ENCODE results near the gene NHLRC1. TPM values are rescaled to one million over a fixed set of nuclear protein-coding genes. Genes with fewer than 3 reads are reported as not detected.
A peak's percentile ranks its signal among the peaks of the same experiment; 100 is the strongest.

Gene NHLRC1
- total RNA-seq, 1 donor = 3.0 TPM

DNA sequence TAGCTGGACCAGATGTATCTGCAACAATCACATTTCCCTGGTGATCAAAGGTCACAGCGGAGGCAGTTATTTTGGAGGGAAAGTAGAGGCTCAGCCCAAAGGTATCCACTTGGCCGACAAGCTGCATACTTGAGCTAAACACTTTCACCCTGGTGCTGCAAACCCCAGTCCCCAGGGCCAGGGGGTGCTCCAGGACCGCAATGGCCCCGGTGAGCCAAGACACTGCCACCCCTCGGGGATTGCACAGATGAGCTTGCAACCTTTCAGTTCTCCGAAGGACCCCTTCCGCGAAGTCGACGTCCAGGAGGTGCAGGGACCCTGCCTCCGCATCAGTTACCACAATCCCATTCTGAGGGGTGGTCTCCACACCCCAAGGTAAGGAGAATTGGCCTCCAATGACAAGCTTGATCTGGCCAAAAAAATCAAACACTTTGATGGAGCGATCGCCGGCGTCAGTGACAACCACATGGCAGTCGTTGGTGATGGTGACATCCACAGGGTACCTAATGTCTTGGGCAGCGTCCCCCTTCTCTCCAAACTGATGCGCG, 823 bp downstream of the NHLRC1 start:
- no peak for DNase-seq (ENCODE audit: low read depth)
- peak overlapping the region; percentile 74 for H3K4me3 ChIP-seq (ENCODE audit: low read depth, low read length)
- no peak for TF ChIP-seq CTCF (IDR thresholded peaks at IDR 0.05; ENCODE audit: insufficient read depth, low read length)

DNA sequence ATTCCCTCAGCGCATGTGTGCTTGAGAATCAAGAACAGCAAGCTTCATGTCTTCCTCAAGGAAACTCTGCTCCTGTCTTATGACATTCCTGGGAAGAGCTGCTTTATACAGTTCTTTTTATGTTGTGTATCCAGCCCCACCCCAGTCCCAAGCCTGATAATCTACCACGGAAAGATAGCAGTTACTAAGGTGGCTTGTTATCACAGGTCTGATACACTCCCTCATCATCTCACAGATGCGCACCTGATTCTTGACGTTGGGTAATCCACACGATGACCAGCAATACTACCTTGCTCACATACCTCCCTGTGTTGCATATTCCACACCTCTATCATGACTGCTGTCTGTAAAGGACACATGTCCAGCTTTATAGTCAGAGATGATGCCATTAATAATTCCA, 3.2 kb downstream of the NHLRC1 start:
- DNase-seq (ENCODE audit: low read depth) = no peak
- no peak overlapping the region for H3K4me3 ChIP-seq (ENCODE audit: low read depth, low read length)
- TF ChIP-seq CTCF (IDR thresholded peaks at IDR 0.05; ENCODE audit: insufficient read depth, low read length) = no peak

- H3K4me3 ChIP-seq (ENCODE audit: low read depth, low read length) = no peak overlapping the region
- TF ChIP-seq CTCF (IDR thresholded peaks at IDR 0.05; ENCODE audit: insufficient read depth, low read length) = no peak
- DNase-seq (ENCODE audit: low read depth) = peak; percentile 4
Measured at GRCh38 chr6:18118330-18118729, 4.1 kb downstream of the NHLRC1 start.

GRCh38 chr6:18117136-18117535, 5.3 kb downstream of the NHLRC1 start:
- no peak overlapping the region for H3K4me3 ChIP-seq (ENCODE audit: low read depth, low read length)
- no peak for TF ChIP-seq CTCF (IDR thresholded peaks at IDR 0.05; ENCODE audit: insufficient read depth, low read length)
- no peak for DNase-seq (ENCODE audit: low read depth)

GRCh38 chr6:18115356-18115755, 7.1 kb downstream of the NHLRC1 start:
- TF ChIP-seq CTCF (IDR thresholded peaks at IDR 0.05; ENCODE audit: insufficient read depth, low read length) = no peak
- DNase-seq (ENCODE audit: low read depth) = no peak
- H3K4me3 ChIP-seq (ENCODE audit: low read depth, low read length) = no peak overlapping the region

DNA sequence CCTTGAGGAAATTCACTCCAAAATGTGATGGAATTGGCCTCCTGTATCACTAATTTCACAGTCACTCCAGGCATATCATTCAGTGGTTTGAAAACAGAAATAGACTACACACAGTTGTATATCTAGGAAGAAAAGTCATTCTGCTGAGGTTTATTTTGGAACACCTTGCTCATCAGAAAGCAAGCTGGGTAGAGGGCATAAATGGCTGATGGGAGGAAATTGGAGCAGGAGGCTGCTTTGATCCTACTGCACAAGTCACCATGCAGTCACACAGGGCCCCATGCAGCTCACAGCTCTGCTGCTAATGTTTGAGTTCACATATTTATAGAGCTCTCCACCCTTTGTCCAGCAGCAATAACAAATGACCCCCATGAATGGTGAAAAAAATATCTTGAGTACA, 12.3 kb downstream of the NHLRC1 start:
- no peak overlapping the region for H3K4me3 ChIP-seq (ENCODE audit: low read depth, low read length)
- DNase-seq (ENCODE audit: low read depth) = no peak
- TF ChIP-seq CTCF (IDR thresholded peaks at IDR 0.05; ENCODE audit: insufficient read depth, low read length) = no peak

GRCh38 chr6:18107061-18107460, 15.4 kb downstream of the NHLRC1 start:
- no peak overlapping the region for H3K4me3 ChIP-seq (ENCODE audit: low read depth, low read length)
- DNase-seq (ENCODE audit: low read depth) = no peak
- TF ChIP-seq CTCF (IDR thresholded peaks at IDR 0.05; ENCODE audit: insufficient read depth, low read length) = no peak
